ENCODE measurements around the gene NPEPPS.
"Not testable (repeated sequence)": the region's sequence is repeated elsewhere in the genome, so short reads cannot be mapped to it uniquely, and the experiment has no call there.

DNA sequence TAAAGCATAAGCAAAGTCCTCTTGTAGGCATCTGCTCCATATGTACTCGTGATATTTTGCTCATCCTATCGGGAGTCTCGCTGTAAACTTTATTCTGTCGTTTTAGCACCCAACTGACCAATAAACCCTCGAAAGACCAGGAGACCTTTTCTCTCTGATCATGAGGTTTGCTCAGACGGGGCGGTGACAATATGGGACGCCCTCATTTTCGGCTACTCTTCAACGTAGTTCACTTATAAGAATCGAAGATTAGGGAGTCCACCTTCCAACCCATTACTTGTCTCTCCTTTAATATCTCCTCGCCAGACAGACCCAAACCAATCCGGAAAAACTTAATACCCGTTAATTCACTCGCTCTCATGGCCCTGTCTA is 39.1 kb upstream of the NPEPPS start:
- TF ChIP-seq, protein P1, sequence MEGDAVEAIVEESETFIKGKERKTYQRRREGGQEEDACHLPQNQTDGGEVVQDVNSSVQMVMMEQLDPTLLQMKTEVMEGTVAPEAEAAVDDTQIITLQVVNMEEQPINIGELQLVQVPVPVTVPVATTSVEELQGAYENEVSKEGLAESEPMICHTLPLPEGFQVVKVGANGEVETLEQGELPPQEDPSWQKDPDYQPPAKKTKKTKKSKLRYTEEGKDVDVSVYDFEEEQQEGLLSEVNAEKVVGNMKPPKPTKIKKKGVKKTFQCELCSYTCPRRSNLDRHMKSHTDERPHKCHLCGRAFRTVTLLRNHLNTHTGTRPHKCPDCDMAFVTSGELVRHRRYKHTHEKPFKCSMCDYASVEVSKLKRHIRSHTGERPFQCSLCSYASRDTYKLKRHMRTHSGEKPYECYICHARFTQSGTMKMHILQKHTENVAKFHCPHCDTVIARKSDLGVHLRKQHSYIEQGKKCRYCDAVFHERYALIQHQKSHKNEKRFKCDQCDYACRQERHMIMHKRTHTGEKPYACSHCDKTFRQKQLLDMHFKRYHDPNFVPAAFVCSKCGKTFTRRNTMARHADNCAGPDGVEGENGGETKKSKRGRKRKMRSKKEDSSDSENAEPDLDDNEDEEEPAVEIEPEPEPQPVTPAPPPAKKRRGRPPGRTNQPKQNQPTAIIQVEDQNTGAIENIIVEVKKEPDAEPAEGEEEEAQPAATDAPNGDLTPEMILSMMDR (IDR thresholded peaks at IDR 0.05): not testable (repeated sequence)
- TF ChIP-seq POLR2AphosphoS5 (IDR thresholded peaks at IDR 0.05); EP300 (IDR thresholded peaks at IDR 0.05; ENCODE audit: low read depth); POLR2A (IDR thresholded peaks at IDR 0.05): not testable (repeated sequence)
